DOHH2 (cell line): Measurements from ENCODE around the gene PAPOLG.

Experiments used
- EZH2phosphoT487 ChIP-seq: fragments of 200-600 bp; sonication (generic); IDR thresholded peaks from 2 replicates; pipeline ENCODE4 v1.6.1; 2017; ENCODE audit warnings: borderline replicate concordance, mild to moderate bottlenecking, antibody characterized with exemption, low read length, moderate library complexity, mixed read lengths
- TF ChIP-seq, protein P1 (sequence below): fragments of 200-600 bp; sonication (generic); IDR thresholded peaks from one replicate; pipeline ENCODE4 v1.5.1; 2014; ENCODE audit warnings: antibody characterized with exemption, mild to moderate bottlenecking, low read depth, low read length; ENCODE audit not compliant: poor library complexity, severe bottlenecking

DNA sequence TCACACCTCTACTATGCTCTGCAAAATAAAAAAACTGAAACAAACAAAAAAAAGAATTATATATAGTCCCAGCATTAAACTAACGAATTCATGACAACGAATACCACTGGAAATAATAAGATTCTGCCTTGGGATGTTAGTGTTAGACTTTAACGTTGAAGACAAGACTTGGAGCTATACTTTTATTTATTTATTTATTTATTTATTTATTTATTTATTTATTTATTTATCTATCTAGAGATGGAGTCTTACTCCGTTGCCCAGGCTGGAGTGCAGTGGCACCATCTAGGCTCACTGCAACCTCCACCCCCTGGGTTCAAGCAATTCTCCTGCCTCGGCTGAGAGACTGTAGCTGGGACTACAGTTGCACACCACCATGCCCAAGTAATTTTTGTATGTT lies 27.2 kb upstream of the PAPOLG start:
- TF ChIP-seq, protein P1, sequence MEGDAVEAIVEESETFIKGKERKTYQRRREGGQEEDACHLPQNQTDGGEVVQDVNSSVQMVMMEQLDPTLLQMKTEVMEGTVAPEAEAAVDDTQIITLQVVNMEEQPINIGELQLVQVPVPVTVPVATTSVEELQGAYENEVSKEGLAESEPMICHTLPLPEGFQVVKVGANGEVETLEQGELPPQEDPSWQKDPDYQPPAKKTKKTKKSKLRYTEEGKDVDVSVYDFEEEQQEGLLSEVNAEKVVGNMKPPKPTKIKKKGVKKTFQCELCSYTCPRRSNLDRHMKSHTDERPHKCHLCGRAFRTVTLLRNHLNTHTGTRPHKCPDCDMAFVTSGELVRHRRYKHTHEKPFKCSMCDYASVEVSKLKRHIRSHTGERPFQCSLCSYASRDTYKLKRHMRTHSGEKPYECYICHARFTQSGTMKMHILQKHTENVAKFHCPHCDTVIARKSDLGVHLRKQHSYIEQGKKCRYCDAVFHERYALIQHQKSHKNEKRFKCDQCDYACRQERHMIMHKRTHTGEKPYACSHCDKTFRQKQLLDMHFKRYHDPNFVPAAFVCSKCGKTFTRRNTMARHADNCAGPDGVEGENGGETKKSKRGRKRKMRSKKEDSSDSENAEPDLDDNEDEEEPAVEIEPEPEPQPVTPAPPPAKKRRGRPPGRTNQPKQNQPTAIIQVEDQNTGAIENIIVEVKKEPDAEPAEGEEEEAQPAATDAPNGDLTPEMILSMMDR = no peak
- no peak for TF ChIP-seq EZH2phosphoT487
